Right atrium auricular region (tissue), 2 donors: ENCODE results near the gene CLDN3. TPM values are rescaled to one million over a fixed set of nuclear protein-coding genes. Genes with fewer than 3 reads are reported as not detected.

Source experiments
- DNase-seq: peaks from one replicate; pipeline ENCODE4 v3.0.0-alpha.2; 2019; ENCODE audit warnings: low spot score
- H3K27ac ChIP-seq, 2 donors: fragments of 200-600 bp; sonication (generic); 1 replicate in 1 of 2; 2 replicates in 1 of 2; pipeline ENCODE4 v1.5.1; 2016 to 2019
- H3K27me3 ChIP-seq, 2 donors: fragments of 200-600 bp; sonication (generic); one replicate each; pipeline versions ENCODE4 v1.5.1 to v1.6.0; 2017 to 2019
- H3K36me3 ChIP-seq: fragments of 200-600 bp; sonication (generic); one replicate; pipeline ENCODE4 v1.5.1; 2016
- H3K4me1 ChIP-seq, 2 donors: fragments of 200-600 bp; sonication (generic); one replicate each; pipeline versions ENCODE4 v1.5.1 to v1.6.0; 2017 to 2019
- H3K4me3 ChIP-seq, 2 donors: fragments of 200-600 bp; sonication (generic); 1 replicate in 1 of 2; 2 replicates in 1 of 2; pipeline ENCODE4 v1.5.1; 2017 to 2019; ENCODE audit warnings: mild to moderate bottlenecking in 1 of 2, moderate library complexity in 1 of 2
- H3K9me3 ChIP-seq, 2 donors: fragments of 200-600 bp; sonication (generic); one replicate each; pipeline ENCODE4 v1.5.1; 2019
- CTCF ChIP-seq, 2 donors: fragments of 200-600 bp; sonication (generic); IDR thresholded peaks; one replicate each; pipeline ENCODE4 v1.5.1; 2019; ENCODE audit warnings: antibody characterized with exemption in 2 of 2
- total RNA-seq, 2 donors: library from RNA; depleted of rRNA; stranded (reverse); fragments of >200 nt; gene quantifications; one replicate each; pipeline ENCODE4 v1.1.0, GENCODE V29; 2016

Gene CLDN3
- total RNA-seq, 2 donors from 2014 or later = not detected

GRCh38 chr7:73735528-73735905, 34.6 kb downstream of the CLDN3 start:
- DNase-seq = no peak
- Histone ChIP-seq H3K27ac (no peak overlapping the region), H3K9me3 (no peaks in the 10 kb centered on the region), H3K36me3 (peaks cover 24% of the 10 kb centered on the region), H3K27me3 (no peaks in the 10 kb centered on the region), H3K4me3 (no peak overlapping the region), H3K4me1 (peaks cover 0 to 20% of the 10 kb centered on the region in 2 donors)
- TF ChIP-seq CTCF (IDR thresholded peaks at IDR 0.05) = no peak

- H3K27me3 ChIP-seq = no peaks in the 10 kb centered on the region
Observed at GRCh38 chr7:73734619-73735527, 35.2 kb downstream of the CLDN3 start.

GRCh38 chr7:73732397-73732796, 37.7 kb downstream of the CLDN3 start:
- Histone ChIP-seq H3K27me3 (no peaks in the 10 kb centered on the region), H3K4me3 (no peak overlapping the region), H3K36me3 (peaks cover 22% of the 10 kb centered on the region), H3K4me1 (peaks cover 0 to 4% of the 10 kb centered on the region in 2 donors), H3K27ac (no peak overlapping the region), H3K9me3 (no peaks in the 10 kb centered on the region)
- no peak for DNase-seq
- no peak for TF ChIP-seq CTCF (IDR thresholded peaks at IDR 0.05)

More at GRCh38 chr7:73734619-73735527, 35.2 kb downstream of the CLDN3 start:
- peaks cover 0 to 20% of the 10 kb centered on the region in 2 donors for H3K4me1 ChIP-seq
- H3K27ac ChIP-seq = peak overlapping the region in 1 of 2 donors; percentile 29
- H3K4me3 ChIP-seq = no peak overlapping the region
- H3K36me3 ChIP-seq = peaks cover 24% of the 10 kb centered on the region
- no peaks in the 10 kb centered on the region for H3K9me3 ChIP-seq
- DNase-seq = peak; percentile 78
- TF ChIP-seq CTCF (IDR thresholded peaks at IDR 0.05) = peak; percentile 35 to 72

DNA sequence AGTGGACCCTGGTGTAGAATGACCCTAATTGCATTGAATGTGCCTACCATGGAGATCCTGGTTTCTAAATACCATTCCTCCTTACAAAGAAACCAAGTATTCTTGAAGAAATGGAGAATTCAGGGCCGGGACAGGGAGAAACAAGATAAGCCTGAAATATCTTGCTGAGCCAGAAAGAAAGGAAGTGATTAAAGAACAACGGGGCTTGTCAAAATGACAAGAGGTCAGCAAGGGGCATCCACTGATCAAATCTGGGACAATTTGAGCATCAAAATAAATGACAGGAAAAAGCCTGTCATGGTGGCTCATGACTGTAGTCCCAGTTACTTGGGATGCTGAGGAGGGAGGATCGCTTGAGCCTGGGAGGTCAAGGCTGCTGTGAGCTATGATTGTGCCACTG, 39.6 kb downstream of the CLDN3 start:
- no peak for TF ChIP-seq CTCF (IDR thresholded peaks at IDR 0.05)
- H3K4me3 ChIP-seq = no peak overlapping the region
- DNase-seq = no peak
- no peak overlapping the region for H3K27ac ChIP-seq
- H3K9me3 ChIP-seq = no peaks in the 10 kb centered on the region
- H3K4me1 ChIP-seq = no peaks in the 10 kb centered on the region
- peaks cover 3% of the 10 kb centered on the region for H3K36me3 ChIP-seq
- no peaks in the 10 kb centered on the region for H3K27me3 ChIP-seq

GRCh38 chr7:73728551-73728950, 41.5 kb downstream of the CLDN3 start:
- DNase-seq = no peak
- Histone ChIP-seq H3K27ac (no peak overlapping the region), H3K4me1 (no peaks in the 10 kb centered on the region), H3K9me3 (no peaks in the 10 kb centered on the region), H3K4me3 (no peak overlapping the region), H3K27me3 (no peaks in the 10 kb centered on the region), H3K36me3 (no peaks in the 10 kb centered on the region)
- TF ChIP-seq CTCF (IDR thresholded peaks at IDR 0.05) = no peak
